Gastrocnemius medialis (tissue), 4 donors: ENCODE results near the gene LRRC2. TPM values are rescaled to one million over a fixed set of nuclear protein-coding genes. Genes with fewer than 3 reads are reported as not detected.

Experiments used
- ATAC-seq, 2 donors: fragments of 150-250 bp; one replicate each; pipeline ENCODE4 v1.9.1; 2016
- DNase-seq, 2 donors: peaks; one replicate each; pipeline ENCODE4 v3.0.0-alpha.2; 2019
- H3K27ac ChIP-seq, 4 donors: fragments of 200-600 bp; sonication (generic); 1 replicate in 1 of 4; 2 replicates in 3 of 4; pipeline ENCODE4 v1.5.1; 2016 to 2018; ENCODE audit warnings: mild to moderate bottlenecking in 2 of 4, moderate library complexity in 1 of 4
- H3K27me3 ChIP-seq, 3 donors: fragments of 200-600 bp; sonication (generic) in 2 of 3; 1 replicate in 1 of 3; 2 replicates in 2 of 3; pipeline versions ENCODE4 v1.5.1 to v1.6.0; 2016 to 2019; ENCODE audit warnings: mild to moderate bottlenecking in 1 of 3, moderate library complexity in 1 of 3
- H3K36me3 ChIP-seq, 2 donors: fragments of 200-600 bp; sonication (generic) in 1 of 2; one replicate each; pipeline ENCODE4 v1.5.1; 2017 to 2018
- H3K4me1 ChIP-seq, 2 donors: fragments of 200-600 bp; sonication (generic) in 1 of 2; one replicate each; pipeline ENCODE4 v1.5.1; 2016 to 2017; ENCODE audit warnings: mild to moderate bottlenecking in 2 of 2
- H3K4me3 ChIP-seq, 4 donors: fragments of 200-600 bp; sonication (generic) in 3 of 4; 1 replicate in 1 of 4; 2 replicates in 3 of 4; pipeline ENCODE4 v1.5.1; 2016 to 2019; ENCODE audit warnings: mild to moderate bottlenecking in 2 of 4
- H3K9me3 ChIP-seq, 3 donors: fragments of 200-600 bp; sonication (generic) in 2 of 3; 1 replicate in 1 of 3; 2 replicates in 2 of 3; pipeline ENCODE4 v1.5.1; 2016 to 2019
- CTCF ChIP-seq, 5 experiments: fragments of 450-650 bp in 3 of 5; fragments of 200-600 bp in 2 of 5; sonication (generic) in 2 of 5; IDR thresholded peaks in 4 of 5; conservative IDR thresholded peaks in 1 of 5; 1 replicate in 4 of 5; 2 replicates in 1 of 5; pipeline ENCODE4 v1.5.1; 2016 to 2019; ENCODE audit warnings: antibody characterized with exemption in 5 of 5, mild to moderate bottlenecking in 3 of 5, moderate library complexity in 3 of 5
- POLR2A ChIP-seq, 2 donors: fragments of 450-650 bp; IDR thresholded peaks; one replicate each; pipeline ENCODE4 v1.6.1; 2017; ENCODE audit warnings: antibody characterized with exemption in 2 of 2, mild to moderate bottlenecking in 2 of 2, moderate library complexity in 2 of 2
- in situ Hi-C, 4 donors: fragments of 200-750 bp; cut with MboI; loops; one replicate each; pipeline versions ENCODE4 v1.15.0 to v1.8.0; 2017; ENCODE audit warnings: low sequenced_read_pairs in 4 of 4
- intact Hi-C: fragments of 100-400 bp; cut with DNase I; formaldehyde crosslinking; loops from one replicate; pipeline ENCODE4 v1.15.1; 2023; ENCODE audit warnings: low total_unique reads
- total RNA-seq, 4 donors: library from RNA; depleted of rRNA; stranded (reverse); fragments of >200 nt; gene quantifications; one replicate each; pipeline versions ENCODE4 v1.1.0 to v1.2.3, GENCODE V29; 2016

Gene LRRC2
- total RNA-seq, 4 donors from 2014 or later, result 72.7 to 103 (median 92.1) TPM

- DNase-seq (no peak), ATAC-seq (no peak)
- no peaks in the 10 kb centered on the region for H3K4me1 ChIP-seq
- no peaks in the 10 kb centered on the region for H3K9me3 ChIP-seq
- no peaks in the 10 kb centered on the region for H3K36me3 ChIP-seq
- intact Hi-C loops, result no loop called here
- TF ChIP-seq CTCF (IDR thresholded peaks at IDR 0.05 in 4 of 5, conservative IDR thresholded peaks at IDR 0.05 in 1 of 5), result no peak
- no peak for TF ChIP-seq POLR2A (IDR thresholded peaks at IDR 0.05)
- H3K4me3 ChIP-seq, result no peak overlapping the region
- no peak overlapping the region for H3K27ac ChIP-seq
- H3K27me3 ChIP-seq, result no peaks in the 10 kb centered on the region
- in situ Hi-C loops, result no loop called here
Measured at GRCh38 chr3:46477756-46478155, 88.3 kb downstream of the LRRC2 start.

GRCh38 chr3:46477145-46477544 lies 89.0 kb downstream of the LRRC2 start:
- Histone ChIP-seq H3K9me3 (no peaks in the 10 kb centered on the region), H3K36me3 (no peaks in the 10 kb centered on the region), H3K4me3 (no peak overlapping the region), H3K27me3 (no peaks in the 10 kb centered on the region), H3K4me1 (no peaks in the 10 kb centered on the region), H3K27ac (no peak overlapping the region)
- in situ Hi-C loops, result no loop called here
- DNase-seq (no peak), ATAC-seq (no peak)
- no peak for TF ChIP-seq CTCF (IDR thresholded peaks at IDR 0.05 in 4 of 5, conservative IDR thresholded peaks at IDR 0.05 in 1 of 5)
- intact Hi-C loops, result no loop called here

- in situ Hi-C loops, result no loop called here
- peaks cover 29 to 41% of the 10 kb centered on the region in 2 donors for H3K4me1 ChIP-seq
- H3K27me3 ChIP-seq, result no peaks in the 10 kb centered on the region
- no peak overlapping the region for H3K27ac ChIP-seq
- TF ChIP-seq POLR2A (IDR thresholded peaks at IDR 0.05) (no peak), CTCF (IDR thresholded peaks at IDR 0.05 in 4 of 5, conservative IDR thresholded peaks at IDR 0.05 in 1 of 5) (no peak)
- H3K36me3 ChIP-seq, result no peaks in the 10 kb centered on the region
- no peak overlapping the region for H3K4me3 ChIP-seq
- no peak for ATAC-seq
- intact Hi-C loops, result no loop called here
- no peaks in the 10 kb centered on the region for H3K9me3 ChIP-seq
- DNase-seq, result no peak
Measured at GRCh38 chr3:46472736-46473135, 93.4 kb downstream of the LRRC2 start.

- Histone ChIP-seq H3K9me3 (no peaks in the 10 kb centered on the region), H3K4me1 (peaks cover 33 to 42% of the 10 kb centered on the region in 2 donors), H3K4me3 (no peak overlapping the region), H3K36me3 (no peaks in the 10 kb centered on the region), H3K27me3 (no peaks in the 10 kb centered on the region), H3K27ac (peak overlapping the region; percentile 41 to 53 (median 45))
- no peak for TF ChIP-seq POLR2A (IDR thresholded peaks at IDR 0.05)
- TF ChIP-seq CTCF (IDR thresholded peaks at IDR 0.05 in 4 of 5, conservative IDR thresholded peaks at IDR 0.05 in 1 of 5), result no peak
- intact Hi-C loops (no loop called here), in situ Hi-C loops (no loop called here)
- ATAC-seq (peak in 1 of 2 donors; percentile 16), DNase-seq (no peak)
Measured at GRCh38 chr3:46471371-46471914, 94.7 kb downstream of the LRRC2 start.

- Histone ChIP-seq H3K36me3 (no peaks in the 10 kb centered on the region), H3K9me3 (no peaks in the 10 kb centered on the region), H3K27ac (peak overlapping the region in 1 of 4 donors; percentile 42), H3K4me3 (no peak overlapping the region), H3K27me3 (no peaks in the 10 kb centered on the region), H3K4me1 (peaks cover 37 to 48% of the 10 kb centered on the region in 2 donors)
- ATAC-seq, result no peak
- no peak for TF ChIP-seq POLR2A (IDR thresholded peaks at IDR 0.05)
- no peak for TF ChIP-seq CTCF (IDR thresholded peaks at IDR 0.05 in 4 of 5, conservative IDR thresholded peaks at IDR 0.05 in 1 of 5)
- intact Hi-C loops (no loop called here), in situ Hi-C loops (no loop called here)
- DNase-seq, result no peak
Measured at GRCh38 chr3:46470831-46471230, 95.3 kb downstream of the LRRC2 start.
